T-helper 1 cell treated with Interleukin-12 subunit alpha and Interleukin-12 subunit beta and Interleukin-4 antibody, amounts not matched to agents 30 μg/mL and 1 μg/mL, for 36 hours (primary cell): Measurements from ENCODE around the gene COX19.

Experiments used
- H3K27ac Mint-ChIP-seq: one replicate; pipeline ENCODE4 v1.8.0; 2021; ENCODE audit warnings: mild to moderate bottlenecking, mixed read lengths
- H3K27me3 Mint-ChIP-seq: one replicate; pipeline ENCODE4 v1.8.0; 2021; ENCODE audit warnings: low read depth, mixed read lengths
- H3K36me3 Mint-ChIP-seq: one replicate; pipeline ENCODE4 v1.8.0; 2021; ENCODE audit warnings: low read depth, mixed read lengths
- H3K4me1 Mint-ChIP-seq: one replicate; pipeline ENCODE4 v1.8.0; 2021; ENCODE audit warnings: low read depth, mixed read lengths
- H3K4me3 Mint-ChIP-seq: one replicate; pipeline ENCODE4 v1.8.0; 2021; ENCODE audit warnings: mild to moderate bottlenecking, moderate library complexity, mixed read lengths
- H3K9me3 Mint-ChIP-seq: one replicate; pipeline ENCODE4 v1.8.0; 2021; ENCODE audit warnings: mixed read lengths

Gene COX19

DNA sequence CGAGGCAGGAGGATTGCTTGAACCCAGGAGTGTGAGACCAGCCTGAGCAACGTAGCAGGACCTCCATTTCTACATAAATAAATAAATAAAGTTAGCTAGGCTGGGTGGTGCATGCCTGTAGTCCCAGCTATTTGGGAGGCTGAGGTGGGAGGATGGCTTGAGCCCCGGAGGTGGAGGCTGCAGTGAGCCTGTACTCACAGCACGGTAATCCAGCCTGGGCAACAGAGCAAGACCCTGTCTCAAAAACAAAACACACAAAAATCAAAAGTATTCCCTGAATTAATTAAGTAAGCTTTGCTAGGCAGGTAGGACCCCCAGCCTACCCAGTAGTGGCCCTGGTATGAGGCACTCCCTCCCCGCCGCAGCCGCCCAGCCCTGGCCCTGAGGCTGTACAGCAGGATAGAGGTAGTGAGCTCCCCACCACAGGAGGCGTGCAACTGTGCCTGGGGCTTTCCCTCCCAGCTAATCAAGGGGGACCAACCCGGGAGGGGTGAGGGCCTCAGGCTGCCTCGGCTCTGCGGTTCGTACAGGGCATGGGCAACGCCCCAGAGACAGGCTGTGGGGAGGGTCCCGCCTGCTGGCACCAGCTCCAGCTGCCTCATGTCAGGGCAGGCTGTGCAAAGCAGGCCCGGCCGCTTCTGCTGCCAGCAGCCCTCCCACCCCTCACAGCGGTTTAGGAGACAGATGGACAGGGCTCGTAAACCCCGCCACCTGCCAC, 6.6 kb upstream of the COX19 start:
- Mint-ChIP-seq H3K4me3 (no peak overlapping the region), H3K9me3 (no peaks in the 10 kb centered on the region), H3K4me1 (no peaks in the 10 kb centered on the region), H3K36me3 (no peaks in the 10 kb centered on the region), H3K27me3 (peaks cover 3% of the 10 kb centered on the region), H3K27ac (no peak overlapping the region)

GRCh38 chr7:979886-980571, 4.7 kb upstream of the COX19 start:
- Mint-ChIP-seq H3K27me3 (peaks cover 3% of the 10 kb centered on the region), H3K4me1 (no peaks in the 10 kb centered on the region), H3K9me3 (no peaks in the 10 kb centered on the region), H3K27ac (no peak overlapping the region), H3K36me3 (no peaks in the 10 kb centered on the region), H3K4me3 (no peak overlapping the region)

GRCh38 chr7:979151-979550, 3.8 kb upstream of the COX19 start:
- Mint-ChIP-seq H3K9me3 (no peaks in the 10 kb centered on the region), H3K4me1 (peaks cover 3% of the 10 kb centered on the region), H3K27me3 (peaks cover 3% of the 10 kb centered on the region), H3K4me3 (no peak overlapping the region), H3K27ac (no peak overlapping the region), H3K36me3 (no peaks in the 10 kb centered on the region)

GRCh38 chr7:978416-979091, 3.2 kb upstream of the COX19 start:
- H3K4me1 Mint-ChIP-seq: peaks cover 4% of the 10 kb centered on the region
- no peak overlapping the region for H3K27ac Mint-ChIP-seq
- no peaks in the 10 kb centered on the region for H3K9me3 Mint-ChIP-seq

GRCh38 chr7:978049-978346, 2.6 kb upstream of the COX19 start:
- Mint-ChIP-seq H3K9me3 (no peaks in the 10 kb centered on the region), H3K36me3 (no peaks in the 10 kb centered on the region), H3K4me3 (no peak overlapping the region), H3K4me1 (peaks cover 6% of the 10 kb centered on the region), H3K27me3 (peaks cover 3% of the 10 kb centered on the region), H3K27ac (no peak overlapping the region)

More at GRCh38 chr7:978416-979091, 3.2 kb upstream of the COX19 start:
- Mint-ChIP-seq H3K4me3 (no peak overlapping the region), H3K27me3 (peaks cover 3% of the 10 kb centered on the region), H3K36me3 (no peaks in the 10 kb centered on the region)

GRCh38 chr7:977326-978048, 2.1 kb upstream of the COX19 start:
- no peak overlapping the region for H3K4me3 Mint-ChIP-seq
- no peak overlapping the region for H3K27ac Mint-ChIP-seq
- peaks cover 9% of the 10 kb centered on the region for H3K4me1 Mint-ChIP-seq
- peaks cover 3% of the 10 kb centered on the region for H3K27me3 Mint-ChIP-seq
- H3K9me3 Mint-ChIP-seq: no peaks in the 10 kb centered on the region
- peaks cover 4% of the 10 kb centered on the region for H3K36me3 Mint-ChIP-seq

DNA sequence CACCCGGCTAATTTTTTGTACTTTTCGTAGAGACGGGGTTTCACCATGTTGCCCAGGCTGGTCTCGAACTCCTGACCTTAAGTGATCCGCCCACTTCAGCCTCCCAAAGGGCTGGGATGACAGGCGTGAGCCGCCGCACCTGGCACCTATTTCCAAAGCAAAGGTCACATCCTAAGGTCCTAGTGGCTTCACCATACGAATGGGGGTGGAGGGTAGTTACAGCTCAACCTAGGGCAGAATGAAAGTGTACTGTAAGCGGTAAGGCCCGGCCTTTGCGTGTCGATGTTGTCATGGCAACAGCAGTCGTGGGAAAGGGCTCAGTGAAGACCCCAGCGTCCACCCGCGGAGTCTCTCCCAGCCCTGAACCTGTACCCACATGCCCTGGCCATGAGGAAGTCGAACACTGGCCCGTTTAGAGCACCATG, 1.6 kb upstream of the COX19 start:
- Mint-ChIP-seq H3K27me3 (peaks cover 3% of the 10 kb centered on the region), H3K4me3 (no peak overlapping the region), H3K9me3 (no peaks in the 10 kb centered on the region), H3K27ac (no peak overlapping the region), H3K4me1 (peaks cover 12% of the 10 kb centered on the region), H3K36me3 (peaks cover 9% of the 10 kb centered on the region)

DNA sequence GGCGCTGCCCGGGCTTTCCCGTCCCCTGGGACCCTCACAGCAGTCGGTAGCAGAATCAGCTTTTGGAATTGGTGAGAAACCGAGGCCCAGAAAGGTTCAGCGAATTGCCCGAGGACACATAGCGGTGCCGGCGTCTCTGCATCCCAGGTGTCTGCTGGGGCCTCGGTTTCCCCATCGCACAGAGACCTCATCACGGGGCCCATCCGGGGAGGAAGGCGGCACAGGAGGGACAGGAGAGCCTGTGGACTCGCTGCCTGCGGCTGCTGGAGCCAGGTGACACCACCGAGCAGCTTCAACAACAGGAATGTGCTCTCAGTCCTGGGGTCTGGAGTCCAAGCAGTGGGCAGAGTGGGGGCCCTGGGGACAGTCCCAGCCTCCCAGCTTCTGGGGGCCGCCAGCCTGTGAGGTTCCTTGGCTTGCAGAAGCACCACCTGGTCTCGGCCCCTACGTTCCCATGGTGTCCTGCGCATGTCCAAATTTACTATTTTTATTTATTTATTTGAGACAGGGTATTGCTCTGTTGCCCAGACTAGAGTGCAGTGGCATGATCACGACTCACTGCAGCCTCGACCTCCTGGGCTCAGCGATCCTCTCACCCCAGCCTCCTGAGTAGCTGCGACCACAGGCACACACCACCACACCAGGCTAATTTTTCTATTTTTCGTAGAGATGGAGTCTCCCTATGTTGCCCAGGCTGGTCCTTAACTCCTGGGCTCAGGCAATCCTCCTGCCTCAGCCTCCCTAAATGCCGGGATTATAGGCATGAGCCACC, 539 bp upstream of the COX19 start:
- Mint-ChIP-seq H3K4me1 (peaks cover 16% of the 10 kb centered on the region), H3K27me3 (peaks cover 3% of the 10 kb centered on the region), H3K27ac (no peak overlapping the region), H3K36me3 (peaks cover 15% of the 10 kb centered on the region), H3K4me3 (peak overlapping the region; percentile 93), H3K9me3 (no peaks in the 10 kb centered on the region)

GRCh38 chr7:974172-974571, 1.2 kb downstream of the COX19 start:
- Mint-ChIP-seq H3K36me3 (peaks cover 16% of the 10 kb centered on the region), H3K4me3 (peak overlapping the region; percentile 93), H3K27me3 (peaks cover 3% of the 10 kb centered on the region), H3K4me1 (peaks cover 17% of the 10 kb centered on the region), H3K9me3 (no peaks in the 10 kb centered on the region), H3K27ac (peak overlapping the region; percentile 90)

GRCh38 chr7:973312-973711, 2.0 kb downstream of the COX19 start:
- Mint-ChIP-seq H3K4me1 (peaks cover 17% of the 10 kb centered on the region), H3K27me3 (peaks cover 3% of the 10 kb centered on the region), H3K27ac (peak overlapping the region; percentile 49), H3K9me3 (no peaks in the 10 kb centered on the region), H3K36me3 (peaks cover 16% of the 10 kb centered on the region), H3K4me3 (peak overlapping the region; percentile 56)

DNA sequence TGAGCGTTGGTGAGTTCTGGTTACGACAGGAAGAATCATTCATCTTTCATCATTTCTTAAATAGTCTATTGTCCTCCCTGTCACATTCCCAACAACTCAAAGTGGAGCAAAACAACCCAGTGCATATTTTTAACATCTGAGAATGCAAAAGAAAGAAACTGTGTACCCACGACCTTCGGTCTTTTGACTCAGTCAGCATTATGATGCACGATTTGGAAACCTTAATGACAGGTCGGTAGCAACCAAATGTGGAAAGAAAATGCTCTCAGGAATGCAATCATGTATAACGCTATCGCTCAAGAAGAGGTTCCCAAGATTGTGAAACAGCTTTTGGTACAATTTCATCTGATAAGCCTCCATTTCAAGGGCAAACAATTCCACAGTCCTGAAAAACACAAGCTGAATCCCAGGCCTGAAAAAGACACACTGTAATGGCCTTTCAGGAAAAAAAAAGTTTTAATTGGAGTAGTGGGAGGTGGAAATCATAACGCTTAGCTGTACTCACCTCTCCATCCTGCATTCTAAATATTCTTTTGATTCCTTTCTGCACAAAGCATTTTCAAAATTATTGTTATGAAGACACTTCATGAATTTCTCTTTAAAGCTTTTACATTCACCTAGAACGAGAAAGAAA, 2.6 kb downstream of the COX19 start:
- Mint-ChIP-seq H3K36me3 (peaks cover 18% of the 10 kb centered on the region), H3K27ac (peak overlapping the region; percentile 49), H3K27me3 (peaks cover under 1% of the 10 kb centered on the region), H3K9me3 (no peaks in the 10 kb centered on the region), H3K4me3 (peak overlapping the region; percentile 56), H3K4me1 (peaks cover 17% of the 10 kb centered on the region)

DNA sequence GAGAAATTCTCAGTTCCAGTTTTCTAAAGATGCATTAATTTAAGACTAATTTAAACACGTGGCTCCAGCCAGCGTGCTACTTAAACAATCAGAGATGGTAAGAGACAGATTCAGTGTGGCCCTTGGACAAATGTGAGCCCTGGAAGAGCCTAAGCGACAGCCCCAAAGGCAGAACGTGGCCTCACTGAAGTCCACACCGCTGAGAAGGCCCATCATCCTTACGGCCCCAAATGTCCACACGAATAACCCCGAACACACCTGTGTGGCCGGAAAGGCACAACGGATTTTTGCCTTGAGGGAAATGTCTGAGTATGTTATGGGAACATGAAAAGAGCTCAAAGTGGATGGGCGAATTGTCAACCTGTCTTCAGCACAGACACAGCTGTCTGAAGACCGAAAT, 3.2 kb downstream of the COX19 start:
- no peaks in the 10 kb centered on the region for H3K9me3 Mint-ChIP-seq
- H3K27me3 Mint-ChIP-seq: no peaks in the 10 kb centered on the region
- peaks cover 24% of the 10 kb centered on the region for H3K36me3 Mint-ChIP-seq
- H3K27ac Mint-ChIP-seq: no peak overlapping the region
- H3K4me1 Mint-ChIP-seq: peaks cover 17% of the 10 kb centered on the region
- H3K4me3 Mint-ChIP-seq: no peak overlapping the region

GRCh38 chr7:970744-971143, 4.6 kb downstream of the COX19 start:
- peaks cover 21% of the 10 kb centered on the region for H3K4me1 Mint-ChIP-seq

More at GRCh38 chr7:970744-971143, 4.6 kb downstream of the COX19 start:
- no peak overlapping the region for H3K27ac Mint-ChIP-seq
- no peak overlapping the region for H3K4me3 Mint-ChIP-seq
- H3K9me3 Mint-ChIP-seq: no peaks in the 10 kb centered on the region
- H3K36me3 Mint-ChIP-seq: peaks cover 31% of the 10 kb centered on the region
- no peaks in the 10 kb centered on the region for H3K27me3 Mint-ChIP-seq
